Left renal pelvis (tissue), 4 donors: Measurements from ENCODE around the gene ADH1B. TPM values are rescaled to one million over a fixed set of nuclear protein-coding genes. Genes with fewer than 3 reads are reported as not detected.
"Not testable (repeated sequence)": the region's sequence is repeated elsewhere in the genome, so short reads cannot be mapped to it uniquely, and the experiment has no call there.

Experiments used
- DNase-seq, 4 donors: peaks; one replicate each; pipeline ENCODE4 v3.0.0-alpha.2; 2013; ENCODE audit warnings: low read depth in 4 of 4, low spot score in 3 of 4
- polyA plus RNA-seq, 4 donors: library from polyadenylated mRNA; unstranded; fragments of 120-200 nt; gene quantifications; one replicate each; pipeline ENCODE4 v1.2.1, GENCODE V29; 2013; ENCODE audit not compliant: insufficient read length in 4 of 4

The ADH1B gene
- polyA plus RNA-seq, 4 donors = 12.1 to 30.0 (median 24.3) TPM

DNA sequence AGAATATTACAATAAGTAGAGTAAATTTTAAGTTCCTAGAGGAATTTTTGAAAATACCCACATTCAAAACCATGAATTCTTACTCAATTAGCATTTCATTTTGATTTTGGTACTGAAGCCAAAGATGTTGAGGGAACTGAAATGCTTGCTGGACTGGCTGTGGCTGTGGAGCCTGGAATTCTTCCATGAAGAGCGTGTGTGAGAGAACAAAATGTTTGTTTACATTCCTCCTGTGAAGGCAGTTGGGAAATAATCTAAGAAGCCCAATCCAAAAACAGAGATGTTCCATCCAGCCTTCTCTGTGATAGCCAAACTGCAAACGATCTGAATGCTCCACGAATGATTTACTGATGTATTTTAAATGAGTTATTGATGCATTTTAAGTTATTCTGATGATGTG, 3.8 kb upstream of the ADH1B start:
- DNase-seq = peak in 1 of 4 donors; percentile 17

DNA sequence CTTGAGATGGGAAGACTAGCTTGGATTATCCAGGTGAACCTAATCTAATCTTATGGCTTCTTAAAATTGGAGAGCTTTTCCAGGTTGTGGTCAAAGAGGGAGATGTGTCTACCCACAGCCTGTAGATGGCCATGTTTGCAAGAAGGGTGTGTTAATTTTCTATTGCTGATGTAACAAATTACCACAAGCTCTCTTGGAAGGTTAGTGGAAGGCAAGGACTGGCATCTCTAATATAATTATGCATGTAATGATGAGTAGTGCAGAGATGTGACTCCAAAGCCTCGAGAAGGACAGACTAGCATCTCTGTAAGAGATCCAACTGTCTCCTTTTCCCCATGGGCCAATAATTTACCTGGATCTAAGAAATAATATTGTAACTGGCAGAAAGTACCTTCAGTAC, 3.2 kb upstream of the ADH1B start:
- no peak for DNase-seq

DNA sequence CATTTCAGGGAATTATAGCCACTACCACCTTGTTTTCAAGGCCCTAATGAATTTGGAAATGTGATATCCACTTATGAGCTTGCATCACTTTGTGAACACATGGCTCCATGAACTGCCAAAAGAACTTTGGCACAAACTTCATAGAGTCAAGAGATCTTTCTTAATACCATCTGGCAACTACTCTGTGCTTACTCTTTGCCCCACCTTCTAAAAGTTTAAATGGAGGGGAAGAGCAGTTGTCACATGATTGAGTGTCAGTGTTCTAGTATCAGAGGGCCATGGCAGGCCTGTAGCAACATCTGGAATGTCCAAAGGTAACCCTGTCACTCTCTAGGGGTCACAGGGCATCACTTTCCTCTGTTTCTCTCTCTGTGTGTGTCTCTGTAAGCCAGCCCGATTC, 2.6 kb upstream of the ADH1B start:
- DNase-seq = no peak

DNA sequence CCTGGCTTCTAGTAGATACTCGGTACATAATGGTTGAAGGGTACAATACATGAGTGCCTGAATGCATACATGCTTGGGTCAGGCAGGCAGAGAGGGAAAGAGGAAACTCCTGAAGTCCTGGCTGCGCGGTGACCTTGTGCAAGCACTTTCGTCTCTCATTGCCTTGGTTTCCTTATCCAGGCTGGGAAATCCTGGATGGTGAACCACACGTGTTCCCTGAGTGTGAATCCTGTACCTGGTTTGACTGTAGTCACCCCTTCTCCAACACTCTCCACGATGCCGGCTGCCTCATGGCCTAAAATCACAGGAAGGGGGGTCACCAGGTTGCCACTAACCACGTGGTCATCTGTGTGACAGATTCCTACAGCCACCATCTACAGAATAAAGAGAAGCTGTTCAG, 3.4 kb downstream of the ADH1B start:
- not testable (repeated sequence) for DNase-seq

DNA sequence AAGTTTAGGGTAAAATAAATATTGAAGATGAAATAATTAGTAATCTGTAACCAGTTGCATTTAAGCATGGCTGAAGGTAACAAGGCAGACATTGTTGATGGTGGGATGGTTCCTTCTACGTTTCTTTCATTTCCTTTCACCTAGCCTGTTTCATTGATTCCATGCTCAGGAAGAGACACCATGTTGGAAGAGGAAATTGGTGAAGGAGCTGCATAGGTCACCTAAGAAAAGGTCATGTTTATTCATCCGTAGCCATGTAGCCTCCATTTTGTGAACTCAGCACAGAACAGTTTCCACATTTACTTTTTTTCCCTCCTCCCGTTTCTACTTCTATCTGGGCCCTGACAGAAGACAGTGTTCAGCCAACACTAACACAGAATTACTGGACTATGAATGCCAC, 3.8 kb downstream of the ADH1B start:
- no peak for DNase-seq

DNA sequence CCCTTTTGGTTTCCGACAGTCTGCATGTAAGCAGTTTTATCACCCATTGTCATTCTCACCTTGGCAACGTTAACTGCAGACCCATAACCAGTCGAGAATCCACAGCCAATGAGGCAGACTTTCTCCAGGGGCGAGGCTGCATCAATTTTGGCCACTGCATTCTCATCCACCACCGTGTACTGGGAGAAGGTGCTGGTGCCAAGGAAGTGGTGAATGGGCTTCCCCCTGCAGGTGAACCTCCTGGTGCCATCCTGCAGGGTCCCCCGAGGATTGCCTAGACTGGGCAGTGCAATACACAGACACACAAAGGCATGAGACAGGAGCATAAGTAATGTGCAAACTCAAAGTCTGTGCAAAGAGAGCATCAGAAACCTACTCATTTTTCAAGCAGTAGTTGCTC, 5.4 kb downstream of the ADH1B start:
- no peak for DNase-seq

DNA sequence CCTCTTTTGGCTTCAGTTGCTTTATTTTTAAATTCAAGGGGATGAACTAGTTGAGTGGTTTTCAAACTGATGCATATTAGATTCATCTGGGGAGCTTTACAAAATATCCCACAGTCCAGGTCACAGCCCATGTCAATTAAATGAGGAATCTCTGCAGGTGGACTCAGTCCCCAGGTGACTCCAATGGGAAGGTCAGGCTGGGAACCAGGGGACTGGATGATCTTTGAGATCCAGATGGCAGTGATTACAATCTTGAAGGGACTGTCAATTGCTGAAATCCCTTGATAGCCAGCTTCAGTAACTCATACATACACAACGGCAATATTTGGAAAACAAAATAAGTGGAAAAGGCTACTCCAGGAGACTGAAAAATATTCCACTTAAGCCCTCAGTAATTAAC, 7.0 kb downstream of the ADH1B start:
- DNase-seq = no peak

DNA sequence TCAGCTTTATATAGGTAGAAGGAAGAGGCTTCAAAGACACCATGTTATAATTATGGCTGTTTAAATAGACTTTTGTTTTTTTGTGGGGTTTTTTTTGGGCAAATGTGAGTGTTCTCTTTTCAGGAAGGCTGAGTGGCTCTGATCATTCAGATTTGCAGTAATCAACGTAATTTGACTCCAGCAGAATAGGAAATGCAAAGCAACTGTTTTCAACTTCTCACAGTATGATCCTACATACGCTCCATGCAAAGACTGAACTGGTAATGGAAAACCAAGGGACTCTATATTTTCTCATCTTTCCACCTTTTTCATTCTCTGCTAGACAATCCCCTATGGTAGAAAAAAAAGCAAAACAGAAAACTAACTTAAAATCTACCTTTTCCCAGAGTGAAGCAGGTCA, 10.8 kb downstream of the ADH1B start:
- no peak for DNase-seq

DNA sequence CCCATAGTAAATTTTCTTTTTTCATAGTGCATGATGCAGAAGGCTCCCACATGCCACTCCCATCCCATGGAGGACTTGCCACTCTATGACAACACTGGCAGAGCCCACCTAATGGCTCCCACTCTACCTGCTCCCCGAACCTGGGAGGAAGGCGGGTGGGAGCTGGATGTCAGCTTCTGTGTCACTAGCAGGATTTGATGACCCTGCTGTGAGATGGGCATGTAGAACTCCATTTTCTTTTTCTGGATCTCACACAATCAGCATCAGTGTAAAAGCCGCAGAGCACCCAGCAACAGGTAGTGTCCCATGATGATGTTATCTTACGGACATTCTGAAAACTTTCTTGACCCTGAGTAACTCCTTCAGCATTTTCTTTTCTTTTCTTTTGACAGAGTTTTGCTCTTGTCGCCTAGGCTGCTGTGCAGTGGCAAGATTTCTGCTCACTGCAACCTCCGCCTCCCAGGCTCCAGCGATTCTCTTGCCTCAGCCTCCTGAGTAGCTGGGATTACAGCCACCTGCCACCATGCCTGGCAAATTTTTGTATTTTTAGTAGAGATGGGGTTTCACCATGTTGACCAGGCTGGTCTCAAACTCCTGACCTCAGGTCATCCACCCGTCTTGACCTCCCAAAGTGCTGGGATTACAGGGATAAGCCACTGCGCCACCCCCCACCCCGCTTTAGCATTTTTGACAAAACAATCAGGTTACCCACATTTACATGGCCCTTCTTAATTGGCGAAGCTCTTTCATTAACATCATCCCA, 15.4 kb downstream of the ADH1B start:
- no peak for DNase-seq

DNA sequence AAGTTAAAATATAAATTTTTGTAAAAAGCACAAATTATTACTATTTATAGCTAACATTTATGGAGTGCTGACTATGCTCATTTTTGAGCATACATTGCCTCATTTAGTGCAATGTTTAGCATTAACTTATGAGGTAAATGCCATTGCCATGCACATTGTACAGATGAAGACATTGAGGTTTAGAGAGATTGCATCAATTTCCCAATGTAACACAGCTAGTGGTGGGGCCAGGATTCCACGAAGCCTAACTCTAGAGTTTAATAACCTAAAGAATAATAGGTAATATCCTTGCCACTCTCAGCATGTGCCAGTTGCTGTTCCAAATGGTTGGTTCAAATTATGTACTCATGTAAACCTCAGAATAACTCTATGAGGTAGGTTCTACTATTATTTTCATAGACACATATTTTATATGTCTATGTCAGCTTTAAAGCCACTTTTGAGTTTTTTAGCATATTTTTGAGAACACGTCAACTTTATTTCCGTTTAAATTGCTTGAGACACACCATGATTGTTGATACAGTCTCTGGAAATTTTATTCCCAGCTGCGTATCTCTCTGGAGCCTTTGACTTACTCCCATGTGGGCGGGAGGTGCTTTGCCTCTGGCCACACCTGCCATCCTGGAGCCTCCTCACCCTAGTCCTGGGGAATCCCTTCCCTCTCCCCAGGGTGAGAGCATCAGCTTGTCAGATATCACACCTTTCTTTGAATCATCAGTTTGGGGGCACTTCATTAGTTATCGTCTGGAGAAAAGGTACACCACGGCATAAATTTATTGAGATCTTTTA, 19.6 kb downstream of the ADH1B start:
- DNase-seq = no peak

DNA sequence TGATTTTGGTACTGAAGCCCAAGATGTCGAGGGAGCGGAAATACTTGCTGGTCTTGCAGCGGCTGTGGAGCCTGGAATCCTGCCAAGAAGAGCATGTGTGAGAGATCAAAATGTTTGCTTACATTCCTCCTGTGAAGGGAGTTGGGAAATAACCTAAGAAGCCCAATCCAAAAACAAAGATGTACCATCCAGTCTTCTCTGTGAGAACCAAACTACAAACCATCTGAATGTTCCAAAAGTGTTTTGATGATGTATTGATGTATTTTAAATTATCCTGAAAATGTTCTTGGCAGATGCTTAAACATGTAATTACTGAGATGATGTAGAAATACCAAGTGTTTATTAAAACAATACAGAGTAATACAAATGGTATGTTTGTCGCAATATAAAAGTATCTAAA, 20.3 kb downstream of the ADH1B start:
- peak; percentile 71 to 86 (median 79) for DNase-seq

DNA sequence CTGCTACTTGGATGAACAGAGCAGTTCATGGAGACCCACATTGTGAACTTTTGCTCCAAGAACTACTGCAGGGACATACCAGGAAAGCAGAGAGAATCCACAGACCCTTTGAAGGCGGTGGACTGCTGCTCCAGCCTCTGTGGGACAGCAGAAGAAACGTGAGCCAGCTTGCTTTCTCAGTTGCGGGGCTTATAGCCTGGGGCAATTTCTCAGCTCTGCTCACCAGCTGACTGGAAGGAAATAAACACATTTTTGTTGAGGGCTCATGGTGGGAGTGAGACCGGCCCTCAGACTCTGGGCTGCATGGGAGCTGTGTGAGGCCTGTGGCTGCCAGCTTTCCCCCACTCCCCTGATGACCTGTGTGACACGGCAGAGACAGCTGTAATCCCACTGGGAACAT, 27.8 kb downstream of the ADH1B start:
- no peak for DNase-seq

DNA sequence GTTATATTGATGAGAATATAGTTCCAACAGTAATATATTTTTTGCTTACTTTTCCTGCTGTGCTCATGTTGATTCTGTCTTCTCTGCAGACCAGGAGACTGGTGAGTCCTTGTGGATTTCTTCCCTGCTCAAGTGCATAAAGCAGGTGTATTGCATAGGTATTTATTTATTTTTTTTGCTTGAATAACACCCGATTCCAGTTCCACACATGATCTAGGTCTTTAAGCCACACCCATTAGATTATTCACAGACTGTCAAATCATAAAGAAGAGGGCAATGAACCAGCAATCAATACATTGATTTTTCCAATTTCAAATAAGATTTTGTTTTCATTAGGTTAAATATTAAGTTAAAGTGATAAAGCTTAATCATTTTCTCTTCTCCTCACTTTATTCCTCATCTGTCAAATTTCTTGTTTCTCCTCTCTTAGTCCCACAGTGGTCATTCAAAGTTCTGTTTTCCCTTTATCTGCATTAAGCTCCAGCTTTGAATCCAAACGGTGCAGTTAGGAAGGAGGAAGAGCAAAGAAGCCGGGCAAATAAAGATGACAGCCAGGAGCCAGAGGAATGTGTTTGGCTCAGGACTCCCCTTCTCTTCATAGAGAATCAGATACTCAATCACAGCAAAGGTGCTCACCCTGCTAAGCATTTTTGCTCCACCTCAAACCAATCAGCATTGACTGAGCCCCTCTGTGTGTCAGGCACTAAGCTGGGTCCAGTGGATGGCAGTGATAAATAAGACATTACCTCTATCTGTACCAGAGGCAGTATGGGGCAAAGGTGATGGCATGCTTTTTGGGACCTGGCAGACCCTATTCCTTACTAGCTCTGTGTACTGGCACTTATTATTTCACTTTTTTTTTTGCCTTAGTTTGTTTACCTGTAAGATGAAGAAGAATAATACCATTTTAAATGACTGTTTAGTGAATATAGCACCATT, 30.1 kb downstream of the ADH1B start, which contains the start of gene ADH1A:
TSS of gene ADH1A (minus strand) at position 138 of the 939 bp plus-strand sequence. CDS start at position 67, 71 bp downstream.
- DNase-seq = no peak

DNA sequence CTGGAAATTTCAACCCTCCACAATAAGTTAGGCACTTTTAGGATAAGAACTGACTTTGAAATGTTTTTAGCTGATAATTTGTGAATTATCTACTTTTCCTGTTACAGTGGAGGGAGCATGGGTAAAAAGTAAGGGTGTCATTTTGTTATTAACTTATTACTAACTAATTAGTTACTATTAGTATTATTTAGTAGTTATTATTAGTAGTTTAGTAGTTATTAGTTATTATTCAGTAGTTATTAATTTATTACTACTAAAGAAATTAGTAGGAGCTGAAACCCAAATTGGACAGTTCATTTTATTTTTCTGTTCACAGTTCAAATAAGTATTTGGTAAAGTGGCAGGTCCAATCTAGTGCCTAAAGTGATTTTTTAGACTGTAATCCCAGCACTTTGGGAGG, 35.8 kb downstream of the ADH1B start:
- DNase-seq = no peak

DNA sequence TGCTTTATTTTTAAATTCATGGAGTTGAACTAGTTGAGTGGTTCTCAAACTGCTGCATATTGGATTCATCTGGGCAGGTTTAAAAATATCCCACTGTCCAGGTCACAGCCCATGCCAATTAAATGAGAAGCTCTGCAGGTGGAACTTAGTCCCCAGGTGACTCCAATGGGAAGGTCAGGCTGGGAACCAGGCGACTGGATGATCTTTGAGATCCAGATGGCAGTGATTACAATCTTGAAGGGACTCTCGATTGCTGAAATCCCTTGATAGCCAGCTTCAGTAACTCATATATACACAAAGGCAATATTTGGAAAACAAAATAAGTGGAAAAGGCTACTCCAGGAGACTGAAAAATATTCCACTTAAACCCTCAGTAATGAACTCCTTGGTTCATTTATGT, 38.5 kb downstream of the ADH1B start:
- no peak for DNase-seq

DNA sequence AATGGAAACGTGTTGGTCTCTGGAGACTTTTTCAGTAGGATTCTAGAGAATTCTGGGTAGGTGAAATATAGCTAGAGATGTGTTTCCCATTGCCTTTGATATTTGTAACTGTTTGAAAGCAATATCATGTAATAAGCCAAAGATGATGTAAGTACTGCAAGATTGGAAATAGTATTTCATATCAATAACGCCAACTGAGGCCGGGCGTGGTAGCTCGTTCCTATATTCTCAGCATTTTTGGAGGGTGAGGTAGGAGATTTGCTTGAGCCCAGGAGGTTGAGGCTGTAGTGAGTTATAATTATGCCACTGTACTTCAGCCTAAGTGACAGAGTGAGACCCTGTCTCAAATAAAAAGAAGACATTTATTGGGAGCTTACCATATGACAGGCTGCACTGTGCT, 39.9 kb downstream of the ADH1B start:
- no peak for DNase-seq

DNA sequence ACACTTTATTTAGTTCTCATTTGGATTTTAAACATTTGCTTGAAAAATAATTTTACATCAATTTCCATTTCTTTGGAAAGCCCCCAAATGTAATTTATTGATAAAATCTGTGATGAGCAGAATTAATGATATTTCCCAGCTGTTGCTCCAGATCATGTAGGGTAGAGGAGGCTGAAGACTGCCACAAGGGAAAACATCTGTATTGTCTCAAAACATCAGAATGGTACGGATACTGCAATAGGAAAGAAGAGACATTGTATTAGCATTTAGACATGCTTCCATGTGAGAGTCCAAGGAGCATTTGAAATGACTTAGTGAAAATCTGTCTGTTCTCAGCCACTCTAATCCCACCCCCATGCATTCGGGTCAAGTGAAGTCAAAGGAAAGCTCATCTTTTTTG, 44.8 kb downstream of the ADH1B start:
- DNase-seq = no peak

DNA sequence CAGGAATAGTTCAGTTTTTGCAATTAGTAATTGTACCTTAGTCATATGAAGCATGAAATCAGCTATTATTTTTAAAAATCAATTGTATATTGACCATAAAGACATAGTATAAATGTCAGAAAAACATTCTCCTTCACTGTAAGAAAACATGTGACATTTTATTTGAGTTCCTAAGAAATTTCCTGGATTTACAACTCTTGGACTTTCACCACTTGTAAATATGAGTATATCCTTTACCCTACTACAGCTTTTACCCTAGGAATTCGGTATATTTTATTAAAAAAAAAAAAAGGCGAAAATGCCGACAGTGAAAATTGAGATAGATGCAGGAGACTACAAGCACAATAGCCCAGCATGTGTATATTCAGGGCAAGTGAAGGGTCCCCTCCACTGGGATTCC, 45.3 kb downstream of the ADH1B start:
- DNase-seq = no peak

DNA sequence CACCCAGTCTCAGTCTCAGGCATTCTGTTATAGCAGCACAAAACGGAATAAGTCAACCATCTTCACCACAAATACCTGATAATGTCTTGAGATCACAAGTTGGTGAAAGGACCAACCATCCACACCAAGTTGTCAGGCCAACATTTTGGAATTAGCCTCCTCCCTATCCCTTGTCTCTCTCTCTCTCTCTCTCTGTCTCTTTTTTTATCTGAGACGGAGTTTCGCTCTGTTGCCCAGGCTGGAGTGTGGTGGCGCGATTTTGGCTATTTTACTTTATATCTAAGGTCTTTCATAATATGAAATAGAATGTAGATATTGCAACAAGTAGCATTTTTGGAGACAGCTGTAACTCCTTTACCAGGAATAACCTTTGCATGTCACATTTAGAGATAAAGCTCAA, 46.2 kb downstream of the ADH1B start:
- no peak for DNase-seq

DNA sequence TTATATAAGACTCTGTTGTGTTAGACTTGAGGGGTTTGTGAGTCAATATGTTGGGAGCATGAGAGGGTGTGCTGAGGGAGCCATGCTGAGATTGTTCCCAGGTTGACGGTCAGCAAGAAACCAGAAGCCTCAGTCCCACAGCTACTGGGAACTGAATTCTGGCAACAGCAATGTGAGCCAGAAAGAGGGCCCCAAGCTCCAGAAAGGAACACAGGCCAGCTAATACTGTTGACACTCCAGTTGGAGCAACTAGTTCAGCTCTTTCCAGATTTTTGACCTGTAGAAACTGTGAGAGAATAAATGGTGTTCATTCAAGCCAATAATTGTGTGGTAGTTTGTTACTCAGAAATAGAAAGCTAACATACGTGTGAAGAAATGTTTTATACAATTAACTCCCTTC, 47.5 kb downstream of the ADH1B start:
- no peak for DNase-seq

DNA sequence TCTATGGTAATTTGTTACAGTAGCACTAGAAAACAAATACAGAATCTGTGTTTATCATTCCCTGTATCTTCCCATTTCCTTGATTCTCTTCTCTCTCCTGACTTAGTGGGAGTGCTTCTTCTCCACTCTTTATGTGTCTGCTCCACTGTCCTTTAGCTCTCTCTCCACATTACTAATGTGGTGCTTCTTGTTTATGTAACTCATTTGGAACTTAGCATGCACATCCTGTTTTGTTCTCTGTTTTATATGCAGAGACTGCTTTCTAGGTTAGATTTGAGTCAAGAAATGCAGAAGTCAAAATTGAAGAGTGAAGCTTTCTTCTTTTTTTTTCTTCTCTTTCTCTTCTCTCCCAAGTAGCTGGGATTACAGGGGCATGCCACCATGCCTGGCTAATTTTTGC, 56.3 kb downstream of the ADH1B start:
- no peak for DNase-seq
